ENCODE data around the gene KRT86.

KRT86 gene

DNA sequence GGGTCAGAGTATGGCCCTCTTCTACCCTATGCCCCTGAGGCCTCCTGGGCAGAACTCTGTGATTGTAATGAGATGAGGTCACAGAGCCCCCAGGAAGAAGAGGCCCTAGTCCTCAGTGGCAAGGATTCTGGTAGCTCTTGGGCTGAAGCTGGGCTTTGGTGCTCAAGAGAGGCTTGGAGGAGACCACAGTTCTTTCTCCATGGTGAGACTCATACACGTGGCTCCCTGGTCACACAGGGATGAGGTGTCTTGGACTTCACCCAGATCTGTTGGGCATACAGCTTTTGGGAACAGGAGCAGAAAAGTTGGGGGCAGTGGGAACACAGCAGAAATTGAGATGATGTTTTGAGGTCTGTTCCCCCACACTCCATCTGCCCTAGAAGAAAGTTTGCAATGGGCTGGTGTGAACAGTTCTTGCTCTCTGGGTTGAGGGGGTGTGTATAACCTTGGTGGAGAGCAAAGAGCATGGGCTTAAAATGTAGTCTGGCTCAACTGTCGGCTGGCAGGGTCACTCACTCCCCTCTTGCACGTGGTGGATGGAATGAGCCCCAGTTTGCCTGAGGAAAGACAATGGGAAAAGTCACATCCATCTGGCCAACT is at the start of gene KRT86:
Gene KRT86, plus strand, starts transcription at position 125 of the 600 bp plus-strand sequence. CDS start 27,272 bp downstream, outside the sequence.
- no peak for DNase-seq (ENCODE audit: low read depth)

GRCh38 chr12:52225752-52226151 is 48.7 kb upstream of the KRT86 start:
- no peak for DNase-seq (ENCODE audit: low read depth)

- DNase-seq (ENCODE audit: low read depth), result no peak
Measured at GRCh38 chr12:52226446-52226845, 48.0 kb upstream of the KRT86 start.

DNA sequence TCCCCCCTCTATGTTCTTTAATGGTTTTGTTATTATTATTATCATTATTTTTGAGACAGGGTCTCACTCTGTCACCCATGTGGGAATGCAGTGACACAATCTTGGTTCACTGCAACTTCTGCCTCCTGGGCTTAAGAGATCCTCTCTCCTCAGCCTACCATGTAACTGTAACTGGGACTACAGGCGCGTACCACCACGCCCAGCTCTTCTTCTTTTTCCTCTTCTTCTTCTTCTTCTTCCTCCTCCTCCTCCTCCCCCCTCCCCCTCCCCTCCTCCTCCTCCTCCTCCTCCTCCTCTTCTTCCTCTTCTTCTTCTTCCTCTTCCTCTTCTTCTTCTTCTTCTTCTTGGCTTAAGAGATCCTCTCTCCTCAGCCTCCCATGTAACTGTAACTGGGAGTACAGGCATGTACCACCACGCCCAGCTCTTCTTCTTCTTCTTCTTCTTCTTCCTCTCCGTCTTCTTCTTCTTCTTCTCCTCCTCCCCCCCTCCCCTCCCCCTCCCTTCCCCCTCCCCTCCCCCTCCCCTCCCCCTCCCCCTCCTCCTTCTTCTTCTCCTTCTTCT is 46.8 kb upstream of the KRT86 start:
- DNase-seq (ENCODE audit: low read depth), result no peak

GRCh38 chr12:52228366-52228765 is 46.1 kb upstream of the KRT86 start:
- DNase-seq (ENCODE audit: low read depth), result no peak

- no peak for DNase-seq (ENCODE audit: low read depth)
Measured at GRCh38 chr12:52228931-52229330, 45.5 kb upstream of the KRT86 start.

- no peak for DNase-seq (ENCODE audit: low read depth)
Measured at GRCh38 chr12:52229836-52230343, 44.6 kb upstream of the KRT86 start.

DNA sequence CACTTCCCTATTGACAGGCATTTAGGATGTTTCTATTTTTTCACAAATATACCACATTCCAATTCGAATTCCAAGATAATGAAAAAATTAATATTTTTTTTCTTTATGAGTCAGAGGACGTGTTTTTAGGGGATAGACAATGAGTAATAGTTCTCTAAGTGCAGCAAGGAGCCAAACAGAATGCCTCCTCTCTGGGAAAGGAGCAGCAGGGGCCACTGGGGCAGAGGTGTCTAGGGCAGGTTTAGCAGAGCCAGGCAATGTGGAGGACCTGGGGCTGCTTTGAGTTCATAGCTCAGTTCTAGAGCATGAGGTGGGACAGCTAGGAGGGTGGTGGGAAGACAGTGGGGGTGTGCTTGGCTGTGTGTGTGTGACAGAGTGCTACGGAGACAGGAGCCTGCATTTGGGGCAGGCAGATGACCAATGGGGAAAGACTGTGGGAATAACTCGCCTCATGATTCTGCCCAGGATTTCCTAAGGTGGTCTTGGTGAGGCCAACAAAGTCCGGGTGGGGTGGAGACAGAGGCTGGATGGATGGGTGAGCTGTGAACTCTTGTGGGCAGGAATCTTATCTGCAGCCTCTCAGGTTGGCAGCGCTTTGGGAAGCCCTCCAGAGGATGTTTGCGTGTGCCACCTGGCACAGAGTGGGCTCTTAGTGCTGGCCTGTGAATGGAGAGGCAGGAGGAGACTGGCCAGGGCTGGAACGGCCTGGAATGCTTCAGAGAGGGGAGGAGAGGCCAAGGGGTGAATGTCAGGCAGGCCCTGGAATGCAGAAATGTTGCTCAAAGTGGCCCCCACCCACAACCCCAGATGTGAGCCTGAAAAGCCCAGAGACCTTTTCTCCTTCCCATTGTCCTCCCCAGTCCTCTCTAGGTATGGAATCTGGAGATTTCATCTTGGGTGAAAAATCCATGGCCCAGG is 43.8 kb upstream of the KRT86 start:
- no peak for DNase-seq (ENCODE audit: low read depth)

GRCh38 chr12:52231305-52232202 is 42.9 kb upstream of the KRT86 start:
- DNase-seq (ENCODE audit: low read depth), result no peak

DNA sequence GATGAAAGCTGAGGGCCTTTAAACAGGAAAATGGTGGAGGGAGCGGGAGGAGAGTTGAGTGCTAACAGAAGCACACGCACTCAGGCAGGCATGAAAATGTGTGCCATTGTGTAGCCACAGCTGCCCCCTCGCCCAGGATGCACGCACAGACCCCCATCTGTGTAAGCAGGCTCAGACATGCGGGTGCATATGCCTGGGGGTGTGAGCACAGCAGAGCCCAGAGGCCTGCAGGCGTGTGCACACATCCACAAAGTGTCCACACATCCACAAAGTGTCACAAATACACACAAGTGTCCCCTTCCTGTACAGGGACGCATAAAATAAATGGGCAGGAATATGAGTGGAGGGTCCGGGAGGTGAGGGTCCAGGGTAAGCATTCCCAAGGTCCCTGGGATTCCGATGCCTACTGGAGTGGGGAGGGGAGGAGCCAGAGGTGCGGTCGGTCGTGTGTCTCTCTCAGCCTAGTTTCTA is 42.2 kb upstream of the KRT86 start:
- DNase-seq (ENCODE audit: low read depth), result no peak

DNA sequence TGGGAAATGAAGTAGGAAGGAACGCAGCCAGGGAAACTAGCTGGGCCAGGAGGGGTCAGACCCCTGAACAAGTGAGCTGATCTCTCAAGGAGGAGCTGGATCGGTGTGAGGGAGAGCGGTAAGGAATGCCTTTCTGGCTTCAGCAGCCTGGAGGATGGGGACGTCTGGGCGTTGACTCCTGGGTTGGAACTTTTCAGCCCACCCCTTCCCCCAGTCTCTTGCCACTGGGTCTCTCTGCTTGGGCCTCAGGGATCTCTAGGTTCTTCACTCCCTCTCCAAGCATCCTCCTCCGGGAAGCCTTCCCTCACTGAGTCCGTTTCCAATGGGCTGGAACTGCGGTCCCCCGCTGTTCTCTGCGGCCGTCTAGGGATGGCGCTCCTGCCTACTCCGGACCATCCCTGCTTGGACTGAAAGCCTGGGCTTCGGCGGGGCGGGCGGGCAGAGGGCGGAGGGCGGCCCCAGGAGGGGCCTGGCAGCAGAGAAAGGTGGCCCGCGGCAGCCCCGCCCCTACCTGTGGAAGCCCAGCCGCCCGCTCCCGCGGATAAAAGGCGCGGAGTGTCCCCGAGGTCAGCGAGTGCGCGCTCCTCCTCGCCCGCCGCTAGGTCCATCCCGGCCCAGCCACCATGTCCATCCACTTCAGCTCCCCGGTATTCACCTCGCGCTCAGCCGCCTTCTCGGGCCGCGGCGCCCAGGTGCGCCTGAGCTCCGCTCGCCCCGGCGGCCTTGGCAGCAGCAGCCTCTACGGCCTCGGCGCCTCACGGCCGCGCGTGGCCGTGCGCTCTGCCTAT is 41.6 kb upstream of the KRT86 start, which contains the start of gene KRT7:
Gene KRT7, plus strand, starts transcription at position 570 of the 788 bp plus-strand sequence. Its CDS starts 54 bp downstream, at position 624.
- no peak for DNase-seq (ENCODE audit: low read depth)

GRCh38 chr12:52233462-52234207 is 40.8 kb upstream of the KRT86 start:
- no peak for DNase-seq (ENCODE audit: low read depth)

GRCh38 chr12:52234223-52234810 is 40.1 kb upstream of the KRT86 start:
- no peak for DNase-seq (ENCODE audit: low read depth)

DNA sequence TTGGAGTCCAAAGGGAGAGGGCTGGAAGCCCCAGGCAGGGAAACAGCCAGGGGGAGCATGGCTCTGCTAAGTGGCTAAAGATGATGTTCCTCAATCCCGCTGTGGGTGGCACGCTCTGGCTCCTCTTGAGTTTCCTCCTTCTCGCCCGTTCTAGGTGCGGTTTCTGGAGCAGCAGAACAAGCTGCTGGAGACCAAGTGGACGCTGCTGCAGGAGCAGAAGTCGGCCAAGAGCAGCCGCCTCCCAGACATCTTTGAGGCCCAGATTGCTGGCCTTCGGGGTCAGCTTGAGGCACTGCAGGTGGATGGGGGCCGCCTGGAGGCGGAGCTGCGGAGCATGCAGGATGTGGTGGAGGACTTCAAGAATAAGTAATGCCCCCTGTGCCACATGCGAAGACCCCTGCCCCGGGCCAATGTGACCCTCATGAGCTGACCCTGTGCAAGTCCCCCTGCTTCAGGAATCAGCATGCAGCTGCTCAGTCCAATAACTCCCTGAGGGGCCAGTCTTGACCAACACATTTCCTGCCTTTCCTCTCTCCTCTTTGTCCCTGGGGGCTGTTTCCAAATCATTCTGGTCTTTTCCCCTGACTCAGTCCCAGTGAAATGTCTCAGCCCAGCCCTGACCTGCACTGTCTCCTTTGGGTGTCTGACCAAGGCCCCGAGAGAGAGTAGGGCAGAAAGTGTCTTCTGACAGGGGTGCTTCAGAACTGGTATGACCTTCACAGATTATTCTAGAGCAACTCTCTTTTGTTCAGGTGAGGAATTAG is 39.3 kb upstream of the KRT86 start:
- DNase-seq (ENCODE audit: low read depth), result no peak

- DNase-seq (ENCODE audit: low read depth), result no peak
Measured at GRCh38 chr12:52235822-52236361, 38.6 kb upstream of the KRT86 start.

- no peak for DNase-seq (ENCODE audit: low read depth)
Measured at GRCh38 chr12:52236386-52237050, 37.9 kb upstream of the KRT86 start.

- no peak for DNase-seq (ENCODE audit: low read depth)
Measured at GRCh38 chr12:52238207-52238840, 36.1 kb upstream of the KRT86 start.
